ENCODE measurements around the gene RICTOR.

GRCh38 chr5:39013938-39014337 is 60.3 kb downstream of the RICTOR start:
- no peak for TF ChIP-seq CTCF (IDR thresholded peaks at IDR 0.05)
- no peak for TF ChIP-seq POLR2A (IDR thresholded peaks at IDR 0.05)
- no peak for TF ChIP-seq EP300 (IDR thresholded peaks at IDR 0.05)
- no peak for TF ChIP-seq POLR2AphosphoS5 (IDR thresholded peaks at IDR 0.05)
